GM19238 (cell line): Measurements from ENCODE around the gene UNCX.

Experiments
- DNase-seq: peaks from one replicate; pipeline ENCODE4 v3.0.0; 2011; ENCODE audit warnings: low spot score; ENCODE audit not compliant: insufficient read length

UNCX gene

GRCh38 chr7:1242606-1243289 is 10.1 kb downstream of the UNCX start:
- no peak for DNase-seq

DNA sequence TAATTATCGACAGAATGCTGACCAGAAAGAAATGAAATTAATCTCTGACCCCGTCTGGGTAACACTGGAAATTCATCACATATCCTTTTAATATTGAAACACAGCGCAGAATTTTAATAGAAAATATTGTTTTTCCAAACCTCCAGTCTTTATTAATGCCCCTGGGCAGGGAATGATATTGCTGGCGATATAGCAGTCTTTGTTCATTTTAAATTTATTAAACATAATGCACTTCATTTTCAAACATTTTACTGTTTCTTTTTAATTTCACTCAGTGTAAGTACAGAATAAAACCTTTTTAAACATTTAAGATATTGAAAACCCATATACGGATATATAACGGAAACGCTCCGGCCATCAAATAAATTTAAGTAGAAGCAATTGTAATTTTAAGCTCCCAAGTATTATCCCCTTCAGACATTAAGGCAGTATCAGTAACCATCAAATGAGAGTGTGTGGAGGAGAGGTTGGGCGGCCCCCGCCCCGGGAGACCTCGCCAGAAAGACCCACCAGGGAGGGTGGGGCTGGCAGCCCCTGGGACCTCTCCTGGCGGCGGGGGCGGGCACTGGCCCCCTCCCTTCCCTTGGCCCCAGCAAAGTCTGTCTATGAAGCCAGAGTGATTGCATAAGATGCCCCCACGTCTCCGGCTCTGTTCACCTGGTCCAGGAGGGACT is 10.8 kb downstream of the UNCX start:
- no peak for DNase-seq

- no peak for DNase-seq
Observed at GRCh38 chr7:1243964-1244416, 11.3 kb downstream of the UNCX start.

- no peak for DNase-seq
Observed at GRCh38 chr7:1244700-1245523, 12.2 kb downstream of the UNCX start.

- no peak for DNase-seq
Observed at GRCh38 chr7:1245524-1246050, 12.9 kb downstream of the UNCX start.

DNA sequence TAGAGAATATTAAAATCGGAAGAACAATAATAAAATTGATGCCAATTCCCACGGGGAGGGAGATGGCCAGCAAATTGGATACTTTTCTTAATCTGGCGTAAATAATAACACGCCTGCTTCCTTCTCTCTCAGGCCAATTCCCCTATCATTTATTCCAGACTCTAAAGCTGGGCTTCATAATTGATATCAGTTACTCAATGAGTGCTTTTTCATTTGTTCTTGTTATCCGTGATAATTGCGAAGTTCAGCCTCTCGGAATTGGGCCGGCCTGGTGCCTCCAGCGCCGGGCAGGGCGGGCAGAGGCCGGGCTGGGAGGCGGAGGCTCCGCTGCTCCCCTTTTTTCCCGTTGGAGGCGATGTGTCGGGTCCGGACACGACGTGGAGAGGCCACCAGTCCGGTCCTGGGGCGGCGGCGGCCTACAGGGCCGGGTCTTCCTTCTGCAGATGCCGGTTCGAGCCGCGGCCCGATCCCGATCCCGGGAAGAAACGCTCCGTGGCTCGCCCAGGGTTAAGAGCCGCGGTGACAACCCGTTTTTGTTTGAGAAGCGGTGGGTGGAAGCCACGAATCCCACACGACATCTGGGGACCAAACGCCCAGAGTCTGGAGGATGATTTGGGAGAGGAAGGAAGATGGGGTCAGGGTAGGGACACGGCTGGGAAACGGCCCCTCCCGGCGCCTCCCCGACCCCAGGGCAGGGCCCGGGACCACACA is 13.6 kb downstream of the UNCX start:
- DNase-seq: no peak

GRCh38 chr7:1246871-1247526 is 14.3 kb downstream of the UNCX start:
- DNase-seq: no peak

- DNase-seq: no peak
Observed at GRCh38 chr7:1247527-1248041, 14.9 kb downstream of the UNCX start.

DNA sequence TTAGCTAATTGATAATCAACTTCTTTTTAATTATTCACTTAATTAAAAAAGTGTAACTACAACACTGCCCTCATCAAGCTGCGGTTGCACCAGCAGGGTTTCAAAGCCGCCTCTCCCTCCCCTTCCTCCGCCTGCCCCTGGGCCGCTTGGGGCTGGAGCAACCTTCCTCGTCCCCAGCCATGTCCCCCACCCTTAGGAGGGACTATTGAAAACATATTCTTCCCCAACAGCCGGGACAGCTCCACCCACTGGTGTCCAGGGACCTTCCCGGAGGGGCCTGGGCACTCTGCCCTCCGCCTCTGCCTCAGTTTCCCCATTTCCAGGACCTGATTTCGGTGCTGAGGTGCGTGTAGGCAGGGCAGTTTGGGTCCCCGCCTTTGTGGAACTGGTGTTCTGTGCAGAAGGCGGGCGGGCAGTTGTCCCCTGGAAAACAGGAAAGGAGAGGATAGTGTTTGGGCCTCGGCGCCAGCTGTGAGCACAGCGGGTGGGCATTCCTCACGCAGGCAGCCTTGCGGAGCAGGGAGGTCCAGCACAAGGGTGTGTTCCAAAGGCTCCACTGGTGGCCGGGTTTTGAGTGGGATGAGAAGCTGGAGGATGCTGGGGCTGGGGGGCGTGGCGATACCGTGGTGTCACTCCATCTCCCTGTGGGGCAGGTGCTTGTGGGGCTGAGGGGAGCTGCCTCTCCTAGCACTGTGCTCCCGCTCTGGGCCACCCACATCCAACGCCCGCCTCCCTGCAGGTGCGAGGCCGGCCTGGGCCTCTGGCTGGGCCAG is 15.7 kb downstream of the UNCX start:
- DNase-seq: no peak

DNA sequence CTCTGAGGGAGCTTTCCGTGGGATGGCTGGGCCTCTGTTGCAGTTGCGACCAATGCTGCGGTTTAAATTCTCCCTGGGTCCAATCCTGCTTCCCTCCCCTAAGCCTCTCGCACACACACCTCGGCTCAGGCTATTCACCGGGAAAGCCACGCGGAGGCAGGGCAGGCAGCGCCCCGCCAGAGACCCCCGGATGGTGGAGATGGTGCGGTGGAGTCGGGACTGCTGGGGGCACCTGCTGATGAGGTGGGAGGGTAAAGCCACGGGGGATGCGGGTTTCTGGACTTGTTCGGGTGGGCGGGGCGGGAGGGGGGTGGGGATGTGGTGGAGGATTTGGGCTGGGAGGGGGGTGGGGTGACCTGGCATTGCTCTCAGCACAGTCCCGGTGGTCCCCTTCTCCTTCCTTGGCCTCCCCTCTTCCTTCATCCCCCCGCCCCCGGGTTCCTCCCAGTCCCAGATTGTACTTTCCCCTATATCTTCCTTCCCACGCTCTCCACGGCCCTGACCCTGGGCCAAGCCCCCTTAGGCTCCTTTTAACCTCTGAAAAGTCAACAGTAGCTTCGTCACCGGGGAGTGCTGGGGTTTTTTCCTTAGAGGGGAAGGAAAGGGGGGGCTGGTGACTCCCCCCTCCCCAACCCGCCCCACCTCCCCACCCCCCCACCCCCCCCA is 16.4 kb downstream of the UNCX start:
- DNase-seq: no peak

DNA sequence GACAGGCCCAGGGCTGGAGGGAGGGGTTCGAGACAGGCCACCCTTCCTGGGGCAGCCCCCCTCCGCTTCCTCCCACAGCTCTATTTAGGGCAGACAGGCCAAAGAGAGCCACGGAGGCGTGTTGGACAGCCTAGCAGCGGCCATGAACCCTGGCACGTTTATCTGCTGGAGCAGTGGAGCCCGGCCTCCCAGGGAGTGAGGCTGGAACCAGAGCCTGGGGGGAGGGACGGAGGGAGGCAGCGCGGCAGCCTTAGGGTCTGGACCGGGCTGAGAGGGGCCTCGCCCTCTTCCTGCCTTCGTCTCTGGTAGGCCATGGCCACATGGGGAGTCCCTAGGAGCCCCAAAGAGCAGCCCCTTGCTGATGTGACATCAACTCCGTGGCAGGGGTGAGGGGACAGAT is 17.1 kb downstream of the UNCX start:
- no peak for DNase-seq

DNA sequence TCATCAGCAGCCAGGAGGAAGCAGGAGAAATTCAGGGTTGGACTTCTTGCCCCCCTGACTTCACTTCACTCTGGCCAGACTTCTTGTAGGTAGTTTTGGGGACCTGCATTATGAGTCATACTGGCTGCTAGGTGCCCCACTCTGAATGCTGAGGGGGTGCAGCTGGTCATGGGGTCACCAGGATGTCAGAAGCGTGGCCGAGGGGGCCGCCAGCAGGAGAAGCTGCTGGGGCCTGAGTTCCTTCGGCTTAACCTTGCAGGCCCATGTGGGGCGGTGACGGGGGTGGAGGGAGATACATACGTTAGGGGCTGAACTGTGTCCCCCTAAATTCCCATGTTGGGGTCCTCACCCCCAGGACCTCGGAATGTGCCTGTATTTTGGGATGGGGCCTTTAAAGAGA is 18.2 kb downstream of the UNCX start:
- no peak for DNase-seq

- DNase-seq: no peak
Observed at GRCh38 chr7:1251796-1252539, 19.3 kb downstream of the UNCX start.

DNA sequence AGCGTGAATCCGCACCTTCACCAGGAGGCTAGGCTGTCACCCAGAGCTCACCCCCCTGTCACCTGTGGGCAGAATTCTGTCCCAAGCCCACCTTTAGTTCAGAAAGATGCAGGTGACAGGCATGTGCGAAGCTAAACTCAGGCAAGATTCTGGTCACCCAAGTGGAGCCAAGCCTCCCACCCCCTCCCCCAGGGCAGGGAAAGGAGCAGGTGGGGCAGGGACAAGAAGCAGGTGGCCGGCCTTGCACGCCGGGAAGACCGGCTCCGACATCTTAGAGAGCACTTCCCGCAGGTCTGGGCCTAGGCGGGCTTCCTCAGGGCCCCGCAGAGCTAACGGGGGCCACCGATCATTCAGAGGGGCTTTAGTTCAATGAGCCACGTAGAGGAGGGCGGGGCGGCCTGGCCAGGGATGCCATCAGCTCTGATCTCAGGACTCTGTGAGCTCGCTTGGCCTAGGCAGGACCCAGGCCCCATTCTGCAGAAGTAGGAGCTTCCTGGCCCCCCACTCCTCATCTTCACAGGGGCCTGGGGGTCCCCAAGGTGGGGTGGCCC is 19.9 kb downstream of the UNCX start:
- no peak for DNase-seq

DNA sequence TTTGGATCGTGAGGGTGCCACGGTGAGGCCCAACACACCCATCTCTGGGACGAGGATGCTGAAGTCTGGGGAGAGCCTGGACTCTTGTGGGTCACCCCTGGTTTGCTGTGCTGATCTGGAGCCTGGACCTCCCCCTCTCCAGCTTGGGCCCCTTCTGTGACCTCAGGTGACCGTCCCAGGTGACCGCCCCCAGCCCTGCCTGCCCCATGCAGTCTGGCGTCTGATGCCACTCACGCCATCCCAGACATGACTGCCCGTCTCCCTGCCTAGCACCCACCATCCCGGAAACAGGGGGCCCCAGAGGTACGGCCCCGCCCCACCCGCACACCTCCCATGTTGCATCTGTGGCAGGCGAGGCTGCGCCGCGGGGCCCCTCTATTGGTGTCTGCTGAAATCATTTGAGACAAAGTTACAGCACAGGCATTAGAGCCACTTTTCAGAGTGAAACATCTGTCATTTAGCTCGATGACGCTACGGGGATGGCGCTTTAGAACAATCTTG is 21.1 kb downstream of the UNCX start:
- DNase-seq: no peak

DNA sequence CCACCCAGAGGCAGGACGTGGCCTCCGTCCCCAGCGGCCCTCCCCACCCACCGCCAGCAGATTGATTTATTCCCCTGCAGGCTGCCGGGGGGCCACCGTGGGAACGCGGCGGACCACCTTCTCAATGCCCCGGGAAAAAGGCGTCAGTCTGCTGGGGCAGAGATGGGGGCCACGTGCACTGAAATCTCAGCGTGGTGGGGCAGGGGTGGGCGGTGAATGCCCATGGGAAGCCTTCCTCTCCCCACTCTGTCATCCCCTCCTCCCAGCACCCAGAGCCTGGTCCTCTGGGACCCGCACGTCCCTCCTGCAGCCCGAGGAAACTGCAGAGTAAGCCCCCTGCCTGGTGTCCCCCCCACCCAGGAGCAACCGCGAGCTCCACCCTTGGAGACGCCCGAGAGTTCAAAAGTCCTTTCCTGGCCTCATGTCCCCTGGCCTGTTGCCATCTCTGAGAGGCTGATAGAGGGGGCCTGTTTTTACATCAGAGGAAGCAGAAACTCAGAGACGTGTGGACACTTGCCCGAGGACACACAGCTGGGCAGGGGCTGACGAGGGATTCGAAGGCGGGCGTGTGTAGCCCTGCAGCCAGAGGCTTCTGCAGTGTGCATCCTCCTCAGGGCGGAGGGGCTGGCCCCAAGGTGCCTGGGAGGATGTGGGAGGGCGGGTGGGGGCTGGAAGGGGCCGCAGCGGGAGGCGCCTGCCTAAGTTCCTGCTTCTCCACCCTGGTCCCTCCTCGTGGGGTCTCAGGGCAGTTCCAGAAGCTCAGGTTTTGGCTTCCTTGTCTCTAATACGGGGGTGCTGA is 21.8 kb downstream of the UNCX start:
- no peak for DNase-seq

DNA sequence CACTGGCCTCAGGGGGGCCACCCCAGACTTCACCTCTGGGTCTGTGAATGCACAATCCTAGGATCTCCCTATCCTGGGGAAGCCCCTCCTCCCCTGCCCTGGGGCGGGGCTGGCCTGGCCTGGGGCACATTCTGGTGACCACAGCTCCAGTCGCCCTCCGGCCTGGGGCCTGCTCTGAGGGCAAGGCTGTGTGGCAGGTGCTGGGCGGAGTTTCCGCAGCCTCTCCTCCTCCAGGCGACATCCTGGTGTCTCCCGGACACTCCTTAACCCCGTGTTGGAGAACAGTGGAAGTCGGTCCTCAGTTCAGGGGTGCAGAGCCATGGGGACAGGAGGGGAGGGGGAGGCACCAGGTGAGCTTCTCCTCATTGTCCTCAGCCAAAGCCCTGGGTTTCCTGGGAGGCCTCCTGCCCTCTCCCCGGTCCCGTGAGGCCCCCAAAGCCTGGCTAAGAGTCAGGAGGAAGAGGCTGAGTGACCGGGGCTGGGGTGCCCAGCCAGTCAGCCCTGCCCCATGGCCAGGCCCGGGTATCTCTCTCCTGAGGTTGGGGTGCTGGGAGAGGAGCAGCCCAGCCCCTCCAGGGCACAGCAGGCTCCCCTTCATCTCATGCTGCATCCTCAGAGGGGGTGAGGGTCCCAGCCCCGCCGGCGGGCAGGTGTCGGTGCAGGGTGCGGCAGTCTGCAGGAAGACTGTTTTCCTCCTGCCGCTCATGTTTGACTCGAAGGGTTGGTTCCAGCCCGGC is 22.6 kb downstream of the UNCX start:
- DNase-seq: no peak
